ENCODE results near the gene TSFM. TPM values are rescaled to one million over a fixed set of nuclear protein-coding genes. Genes with fewer than 3 reads are reported as not detected.
A peak's percentile ranks its signal among the peaks of the same experiment; 100 is the strongest.

Gene TSFM
- total and polyA plus RNA-seq, 2 of the 13 experiments (the other 11 are each of a cell fraction or from before 2014, with no cell fraction given) = 29.8 to 68.3 TPM

- TF ChIP-seq PRDM15 (CRISPR knock-in tag; IDR thresholded peaks at IDR 0.05) (peak; percentile 75), GATAD2A (CRISPR knock-in tag; IDR thresholded peaks at IDR 0.05) (peak; percentile 20; the same call in 1 of the 2 replicates), GABPB1 (CRISPR knock-in tag; IDR thresholded peaks at IDR 0.05) (peak; percentile 52; the same call in 1 of the 2 replicates), MED1 (CRISPR knock-in tag; IDR thresholded peaks at IDR 0.05) (0 out of 2 replicates have a peak, but pooled peaks have one; percentile 16), UBTF (CRISPR knock-in tag; IDR thresholded peaks at IDR 0.05) (peak; percentile 64; the same call in 1 of the 2 replicates), MBD4 (IDR thresholded peaks at IDR 0.05; ENCODE audit: borderline replicate concordance, low read length) (no peak), ETV5 (CRISPR knock-in tag; IDR thresholded peaks at IDR 0.05; ENCODE audit: borderline replicate concordance) (peak; percentile 50; the same call in 1 of the 2 replicates), MAZ (IDR thresholded peaks at IDR 0.05; ENCODE audit: borderline replicate concordance, low read depth, low read length) (no peak), MAZ (CRISPR knock-in tag; IDR thresholded peaks at IDR 0.05; ENCODE audit: low read depth) (peak; percentile 31; the same call in 1 of the 2 replicates), NFE2L1 (CRISPR knock-in tag; IDR thresholded peaks at IDR 0.05; ENCODE audit: borderline replicate concordance) (no peak), HMGXB3 (CRISPR knock-in tag; IDR thresholded peaks at IDR 0.05; ENCODE audit: borderline replicate concordance) (no peak), HOXA5 (CRISPR knock-in tag; IDR thresholded peaks at IDR 0.05) (0 out of 2 replicates have a peak, but pooled peaks have one; percentile 52), ZSCAN29 (CRISPR knock-in tag; conservative IDR thresholded peaks at IDR 0.05) (no peak), ZNF772 (CRISPR knock-in tag; IDR thresholded peaks at IDR 0.05) (0 out of 2 replicates have a peak, but pooled peaks have one; percentile 39), SALL2 (CRISPR knock-in tag; IDR thresholded peaks at IDR 0.05) (no peak), HOXA3 (CRISPR knock-in tag; IDR thresholded peaks at IDR 0.05) (peak; percentile 31; the same call in 1 of the 2 replicates), ZNF496 (CRISPR knock-in tag; IDR thresholded peaks at IDR 0.05; ENCODE audit: insufficient replicate concordance) (no peak), SNAPC2 (CRISPR knock-in tag; IDR thresholded peaks at IDR 0.05) (no peak)
These were observed 46.4 kb upstream of the TSFM start (continued) for GRCh38 chr12:57735952-57736740.
